Measurements from ENCODE around the gene SIGLEC14.

The SIGLEC14 gene

DNA sequence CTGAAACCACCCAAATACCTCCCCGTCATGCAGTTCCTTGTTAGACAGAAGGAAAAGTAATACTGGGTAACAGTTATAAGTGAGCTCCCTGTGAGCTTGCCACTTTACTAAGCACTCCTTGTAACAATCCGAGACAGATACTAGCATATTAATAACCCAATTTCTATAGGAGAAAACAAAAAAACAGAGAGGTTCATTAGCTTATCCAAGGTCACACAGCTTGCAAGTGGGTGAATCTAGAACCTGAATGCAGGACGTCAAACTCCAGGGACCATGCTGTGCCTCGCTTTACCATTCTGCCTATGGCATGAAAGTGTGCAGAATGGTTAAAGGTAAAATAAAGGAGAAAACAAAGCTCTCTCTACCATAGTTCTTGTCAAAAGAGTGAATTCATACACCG lies 31.8 kb downstream of the SIGLEC14 start:
- no peak overlapping the region for H3K4me3 ChIP-seq (ENCODE audit: low read depth, low read length)
- DNase-seq (ENCODE audit: low read depth) = no peak
- TF ChIP-seq, protein P1, sequence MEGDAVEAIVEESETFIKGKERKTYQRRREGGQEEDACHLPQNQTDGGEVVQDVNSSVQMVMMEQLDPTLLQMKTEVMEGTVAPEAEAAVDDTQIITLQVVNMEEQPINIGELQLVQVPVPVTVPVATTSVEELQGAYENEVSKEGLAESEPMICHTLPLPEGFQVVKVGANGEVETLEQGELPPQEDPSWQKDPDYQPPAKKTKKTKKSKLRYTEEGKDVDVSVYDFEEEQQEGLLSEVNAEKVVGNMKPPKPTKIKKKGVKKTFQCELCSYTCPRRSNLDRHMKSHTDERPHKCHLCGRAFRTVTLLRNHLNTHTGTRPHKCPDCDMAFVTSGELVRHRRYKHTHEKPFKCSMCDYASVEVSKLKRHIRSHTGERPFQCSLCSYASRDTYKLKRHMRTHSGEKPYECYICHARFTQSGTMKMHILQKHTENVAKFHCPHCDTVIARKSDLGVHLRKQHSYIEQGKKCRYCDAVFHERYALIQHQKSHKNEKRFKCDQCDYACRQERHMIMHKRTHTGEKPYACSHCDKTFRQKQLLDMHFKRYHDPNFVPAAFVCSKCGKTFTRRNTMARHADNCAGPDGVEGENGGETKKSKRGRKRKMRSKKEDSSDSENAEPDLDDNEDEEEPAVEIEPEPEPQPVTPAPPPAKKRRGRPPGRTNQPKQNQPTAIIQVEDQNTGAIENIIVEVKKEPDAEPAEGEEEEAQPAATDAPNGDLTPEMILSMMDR (IDR thresholded peaks at IDR 0.05; ENCODE audit: low read depth, low read length) = no peak
- no peak for TF ChIP-seq MYC (IDR thresholded peaks at IDR 0.05; ENCODE audit: low read depth, low read length)
- TF ChIP-seq, protein P2, sequence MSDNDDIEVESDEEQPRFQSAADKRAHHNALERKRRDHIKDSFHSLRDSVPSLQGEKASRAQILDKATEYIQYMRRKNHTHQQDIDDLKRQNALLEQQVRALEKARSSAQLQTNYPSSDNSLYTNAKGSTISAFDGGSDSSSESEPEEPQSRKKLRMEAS (IDR thresholded peaks at IDR 0.05; ENCODE audit: low read depth, low read length) = no peak
- TF ChIP-seq POLR2A (IDR thresholded peaks at IDR 0.05; ENCODE audit: extremely low read depth, insufficient read length) = no peak

DNA sequence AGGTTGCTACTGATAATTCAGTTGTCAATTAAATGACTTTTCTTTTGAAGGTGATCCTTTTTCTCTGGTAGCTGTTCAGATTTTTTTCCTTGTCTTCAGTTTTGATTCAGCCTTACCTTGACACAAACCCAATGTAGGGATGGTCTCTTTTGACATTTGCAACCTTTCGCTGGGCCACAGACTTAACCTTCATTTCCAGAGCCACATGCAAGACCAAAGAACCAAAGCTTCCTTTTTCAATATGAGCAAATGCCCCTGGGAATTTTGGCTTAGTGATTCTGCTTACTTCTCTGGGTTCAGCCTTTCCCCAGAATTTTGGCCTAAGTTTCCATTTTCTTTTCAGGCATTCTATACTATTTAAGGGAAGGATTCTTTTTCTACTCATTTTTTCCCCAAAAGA lies 36.0 kb downstream of the SIGLEC14 start:
- DNase-seq (ENCODE audit: low read depth) = peak; percentile 25
- no peak for TF ChIP-seq POLR2A (IDR thresholded peaks at IDR 0.05; ENCODE audit: extremely low read depth, insufficient read length)
- TF ChIP-seq, protein P2 (IDR thresholded peaks at IDR 0.05; ENCODE audit: low read depth, low read length) = no peak
- TF ChIP-seq, protein P1 (IDR thresholded peaks at IDR 0.05; ENCODE audit: low read depth, low read length) = no peak
- TF ChIP-seq MYC (IDR thresholded peaks at IDR 0.05; ENCODE audit: low read depth, low read length) = no peak
- H3K4me3 ChIP-seq (ENCODE audit: low read depth, low read length) = no peak overlapping the region

DNA sequence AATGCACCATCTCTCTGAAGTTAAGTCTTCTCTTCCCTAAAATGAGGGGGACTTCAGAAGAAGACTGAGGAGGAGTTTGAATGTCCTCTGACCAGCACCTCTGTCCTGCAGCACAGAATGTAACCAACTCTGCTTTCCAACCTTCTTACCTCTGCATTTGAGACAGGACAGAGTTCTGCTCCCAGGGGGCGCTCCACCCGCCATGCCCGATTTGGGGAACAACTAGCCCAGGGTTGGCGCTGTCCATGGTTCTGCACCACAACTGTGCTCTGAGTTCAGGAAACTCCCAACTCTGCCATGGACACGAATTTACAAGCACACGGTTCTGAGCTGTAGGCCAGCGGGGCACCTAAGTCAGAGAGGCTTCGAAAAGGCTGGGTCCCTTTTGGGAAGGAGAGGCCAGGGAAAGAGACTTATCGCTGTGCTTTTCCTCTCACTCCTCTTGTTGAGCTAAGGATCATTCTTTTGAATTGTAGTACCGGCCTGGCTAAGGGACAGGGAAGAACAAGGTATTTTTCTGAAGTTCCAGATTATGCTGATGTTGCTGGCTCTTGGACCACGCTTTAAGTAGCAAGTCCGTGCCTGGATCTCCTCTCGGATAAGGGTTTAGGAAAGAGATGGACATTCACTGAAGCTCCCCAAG lies 38.6 kb downstream of the SIGLEC14 start:
- DNase-seq (ENCODE audit: low read depth) = peak; percentile 88
- TF ChIP-seq POLR2A (IDR thresholded peaks at IDR 0.05; ENCODE audit: extremely low read depth, insufficient read length) (no peak), MYC (IDR thresholded peaks at IDR 0.05; ENCODE audit: low read depth, low read length) (peak; percentile 64; the same call in 1 of the 2 replicates)
- TF ChIP-seq, protein P1 (IDR thresholded peaks at IDR 0.05; ENCODE audit: low read depth, low read length) = peak; percentile 86
- TF ChIP-seq, protein P2 (IDR thresholded peaks at IDR 0.05; ENCODE audit: low read depth, low read length) = peak; percentile 82
- H3K4me3 ChIP-seq (ENCODE audit: low read depth, low read length) = no peak overlapping the region

DNA sequence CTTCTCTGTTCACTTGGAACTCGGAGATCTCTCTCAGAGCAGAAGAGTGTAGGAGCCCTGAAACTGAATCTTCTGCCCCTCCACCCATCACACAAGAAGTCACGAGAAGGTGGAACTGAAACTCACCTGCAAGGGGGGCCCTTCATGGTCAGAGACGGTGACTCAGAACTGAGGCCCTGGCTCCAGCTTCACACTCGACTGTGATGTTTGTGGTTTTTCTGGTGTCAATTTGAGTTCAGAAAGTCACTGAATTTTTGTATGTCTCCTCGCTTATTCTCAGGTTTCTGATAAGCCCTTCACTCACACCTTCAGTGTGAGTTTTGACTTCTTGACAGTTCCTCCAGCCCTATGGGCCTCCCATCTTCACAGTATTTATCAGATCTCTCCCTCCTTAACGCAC lies 39.5 kb downstream of the SIGLEC14 start:
- peak; percentile 16 for DNase-seq (ENCODE audit: low read depth)
- H3K4me3 ChIP-seq (ENCODE audit: low read depth, low read length) = no peak overlapping the region
- TF ChIP-seq, protein P1 (IDR thresholded peaks at IDR 0.05; ENCODE audit: low read depth, low read length) = no peak
- TF ChIP-seq MYC (IDR thresholded peaks at IDR 0.05; ENCODE audit: low read depth, low read length) = no peak
- TF ChIP-seq POLR2A (IDR thresholded peaks at IDR 0.05; ENCODE audit: extremely low read depth, insufficient read length) = no peak
- TF ChIP-seq, protein P2 (IDR thresholded peaks at IDR 0.05; ENCODE audit: low read depth, low read length) = no peak

DNA sequence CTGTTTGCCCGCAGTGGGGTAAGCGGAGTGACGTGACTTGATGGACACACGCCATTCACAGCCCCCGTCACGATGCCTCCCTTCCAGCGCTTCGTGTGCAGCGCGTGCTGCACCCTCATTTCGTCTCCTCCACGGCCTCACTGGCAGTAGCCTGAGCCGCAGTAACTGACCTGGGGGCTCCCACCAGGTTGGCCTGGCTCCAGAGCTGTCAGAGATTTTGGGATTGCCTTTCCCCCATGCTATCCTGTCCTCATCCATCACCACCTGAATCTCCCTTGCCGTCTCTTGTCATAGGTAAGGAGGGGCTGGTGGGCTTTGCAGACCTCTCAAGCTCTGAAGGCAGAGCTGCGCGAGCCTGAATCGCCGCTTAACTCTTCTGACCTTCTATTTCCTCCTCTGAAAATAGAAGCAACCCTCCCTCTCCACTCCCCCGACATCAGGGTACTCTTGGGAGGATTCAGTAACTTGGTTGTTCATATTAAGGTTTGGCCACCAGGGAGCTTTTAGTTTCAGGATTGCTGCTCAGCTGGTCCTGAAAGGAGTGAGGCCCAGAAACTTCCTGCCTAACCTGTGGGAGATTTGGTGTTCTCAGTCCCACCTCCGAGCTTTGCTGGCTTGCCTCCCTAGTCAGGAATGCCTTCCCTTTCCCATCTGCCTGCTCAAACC lies 44.3 kb downstream of the SIGLEC14 start:
- TF ChIP-seq POLR2A (IDR thresholded peaks at IDR 0.05; ENCODE audit: extremely low read depth, insufficient read length) = no peak
- TF ChIP-seq, protein P2 (IDR thresholded peaks at IDR 0.05; ENCODE audit: low read depth, low read length) = no peak
- TF ChIP-seq, protein P1 (IDR thresholded peaks at IDR 0.05; ENCODE audit: low read depth, low read length) = no peak
- TF ChIP-seq MYC (IDR thresholded peaks at IDR 0.05; ENCODE audit: low read depth, low read length) = no peak
- no peak overlapping the region for H3K4me3 ChIP-seq (ENCODE audit: low read depth, low read length)
- peak; percentile 23 for DNase-seq (ENCODE audit: low read depth)
